Right kidney (tissue), 1 donor: ENCODE measurements around the gene DDX17.
"Not testable (repeated sequence)": the region's sequence is repeated elsewhere in the genome, so short reads cannot be mapped to it uniquely, and the experiment has no call there.

Experiments used
- DNase-seq: peaks from one replicate; pipeline ENCODE4 v3.0.0-alpha.2; 2016

Gene DDX17

GRCh38 chr22:38494939-38495338 is 11.2 kb downstream of the DDX17 start:
- no peak for DNase-seq

GRCh38 chr22:38494498-38494897 is 11.6 kb downstream of the DDX17 start:
- no peak for DNase-seq

GRCh38 chr22:38491707-38492348 is 14.3 kb downstream of the DDX17 start:
- DNase-seq = no peak

- no peak for DNase-seq
Observed at GRCh38 chr22:38490915-38491314, 15.2 kb downstream of the DDX17 start.

- DNase-seq = no peak
Observed at GRCh38 chr22:38490475-38490874, 15.6 kb downstream of the DDX17 start.

- DNase-seq = no peak
Observed at GRCh38 chr22:38489561-38490145, 16.5 kb downstream of the DDX17 start.

- DNase-seq = no peak
Observed at GRCh38 chr22:38489142-38489541, 17.0 kb downstream of the DDX17 start.

- no peak for DNase-seq
Observed at GRCh38 chr22:38487946-38488345, 18.2 kb downstream of the DDX17 start.

- no peak for DNase-seq
Observed at GRCh38 chr22:38485783-38486182, 20.3 kb downstream of the DDX17 start.

GRCh38 chr22:38484244-38484643 is 21.9 kb downstream of the DDX17 start:
- DNase-seq = no peak

GRCh38 chr22:38482662-38483308 is 23.3 kb downstream of the DDX17 start:
- no peak for DNase-seq

GRCh38 chr22:38481871-38482332 is 24.2 kb downstream of the DDX17 start:
- DNase-seq = no peak

GRCh38 chr22:38481162-38481870 is 24.8 kb downstream of the DDX17 start:
- no peak for DNase-seq

- no peak for DNase-seq
Observed at GRCh38 chr22:38479096-38479837, 26.8 kb downstream of the DDX17 start.

GRCh38 chr22:38477585-38477984 is 28.5 kb downstream of the DDX17 start:
- DNase-seq = no peak

GRCh38 chr22:38474003-38474607 is 32.0 kb downstream of the DDX17 start:
- no peak for DNase-seq

GRCh38 chr22:38471237-38471636 is 34.9 kb downstream of the DDX17 start:
- DNase-seq = no peak

GRCh38 chr22:38470179-38470578 is 35.9 kb downstream of the DDX17 start:
- DNase-seq = not testable (repeated sequence)

GRCh38 chr22:38469306-38469781 is 36.8 kb downstream of the DDX17 start:
- DNase-seq = no peak

- DNase-seq = no peak
Observed at GRCh38 chr22:38468443-38469305, 37.4 kb downstream of the DDX17 start.
